H1 (cell line): ENCODE measurements around the gene HSPA1A.

ENCODE experiments used
- EZH2 ChIP-seq: fragments of 200-600 bp; sonication (generic); IDR thresholded peaks from 2 replicates; pipeline ENCODE4 v1.7.1; 2012; ENCODE audit warnings: low read depth, mild to moderate bottlenecking, moderate library complexity, low read length, inconsistent platforms; ENCODE audit not compliant: severe bottlenecking
- JUND ChIP-seq: IDR thresholded peaks from 2 replicates; pipeline ENCODE4 v1.6.1; 2011; ENCODE audit warnings: mild to moderate bottlenecking, improper control_type of control experiment, low read length
- SP2 ChIP-seq: IDR thresholded peaks from 2 replicates; pipeline ENCODE4 v1.6.1; 2012; ENCODE audit warnings: mild to moderate bottlenecking, low read length, inconsistent platforms

- no peak for TF ChIP-seq SP2
- TF ChIP-seq EZH2, result no peak
- no peak for TF ChIP-seq JUND
Measured at GRCh38 chr6:31831350-31832215, 16.2 kb downstream of the HSPA1A start.
